ENCODE results near the gene ADGRB2.

Gene ADGRB2

DNA sequence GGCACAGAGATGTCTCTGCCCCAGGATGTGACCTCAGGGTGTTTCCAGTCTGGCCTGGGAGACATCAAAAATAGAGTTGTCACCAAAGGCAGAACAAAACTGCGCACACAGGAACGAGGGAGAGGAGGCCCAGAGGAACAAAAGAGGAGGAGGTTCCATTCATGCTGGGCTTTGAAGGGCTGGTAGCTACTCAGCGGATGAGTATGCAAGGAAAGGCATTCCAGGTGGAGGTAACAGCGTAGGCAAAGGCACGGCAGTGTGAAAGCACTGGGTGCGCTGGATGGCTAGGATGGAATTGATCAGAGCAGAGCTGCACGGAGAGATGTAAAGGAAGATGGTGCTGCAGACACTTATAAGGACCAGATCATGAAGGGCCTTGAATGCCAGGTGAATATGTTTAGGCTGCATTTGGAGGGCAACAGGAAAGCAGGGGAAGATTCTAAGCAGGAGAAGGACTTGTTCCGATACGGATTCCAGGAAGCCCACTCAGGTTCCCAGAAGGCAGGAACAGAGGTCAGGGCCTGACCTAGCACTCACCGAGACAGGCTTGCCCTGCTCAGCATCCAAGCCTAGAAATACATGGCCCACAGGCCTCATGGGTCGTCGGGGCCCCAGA, 66.7 kb downstream of the ADGRB2 start:
- no peak for DNase-seq

DNA sequence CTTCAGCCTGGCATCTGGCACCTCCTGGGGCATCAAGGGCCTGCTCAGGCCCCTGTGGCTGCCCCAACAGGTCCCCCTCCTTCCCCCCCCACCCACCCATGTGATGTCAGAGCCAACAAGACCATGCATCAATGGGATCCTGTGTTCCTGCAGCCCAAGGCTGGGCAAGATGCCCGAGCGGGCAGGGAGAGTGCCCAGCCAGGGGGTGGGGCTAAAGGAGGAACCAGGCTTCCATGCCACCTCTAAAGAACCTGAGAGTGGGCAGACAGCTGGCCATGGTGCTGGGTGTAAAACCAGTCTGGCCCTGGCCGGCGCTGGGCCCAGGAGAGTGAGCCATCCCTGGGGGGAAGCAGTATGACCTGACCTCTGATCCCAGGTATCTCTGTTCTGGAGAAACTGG, 67.9 kb downstream of the ADGRB2 start:
- no peak for DNase-seq

DNA sequence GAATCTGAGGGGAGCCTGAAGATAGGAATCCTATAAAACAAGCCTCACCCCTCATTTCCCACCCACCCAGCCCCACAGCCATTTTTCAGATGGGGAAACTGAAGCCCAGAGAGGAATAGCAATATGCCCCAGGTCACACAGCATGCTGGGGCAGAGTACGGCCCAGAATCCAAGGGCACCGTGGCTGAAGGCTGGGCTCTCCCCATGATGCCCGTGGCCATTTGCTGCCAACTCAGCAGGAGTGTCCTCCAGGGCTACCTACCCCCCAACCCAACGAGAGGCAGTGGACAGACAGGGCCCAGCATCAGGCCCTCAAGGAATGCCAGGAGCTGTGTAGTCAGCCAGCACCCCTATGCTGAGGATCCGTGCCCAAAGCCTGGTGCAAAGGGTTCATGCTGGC, 68.8 kb downstream of the ADGRB2 start:
- DNase-seq = no peak

DNA sequence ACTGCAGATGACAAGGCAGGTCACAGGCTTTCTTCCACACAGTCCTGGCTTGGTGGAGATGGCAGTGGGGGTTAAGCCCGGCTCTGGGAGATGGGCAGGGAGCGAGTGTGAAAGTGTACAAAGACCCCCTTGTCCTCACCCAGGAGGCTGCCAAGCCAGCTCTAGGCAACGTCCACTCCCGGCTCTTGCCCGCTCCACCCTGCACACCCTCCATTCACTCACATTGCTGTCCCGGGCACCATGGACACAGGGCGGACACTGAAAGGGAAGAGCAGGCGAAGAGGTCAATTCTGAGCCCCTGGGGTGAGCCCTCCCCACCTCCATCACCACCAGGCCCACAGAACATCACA, 69.2 kb downstream of the ADGRB2 start:
- no peak for DNase-seq

DNA sequence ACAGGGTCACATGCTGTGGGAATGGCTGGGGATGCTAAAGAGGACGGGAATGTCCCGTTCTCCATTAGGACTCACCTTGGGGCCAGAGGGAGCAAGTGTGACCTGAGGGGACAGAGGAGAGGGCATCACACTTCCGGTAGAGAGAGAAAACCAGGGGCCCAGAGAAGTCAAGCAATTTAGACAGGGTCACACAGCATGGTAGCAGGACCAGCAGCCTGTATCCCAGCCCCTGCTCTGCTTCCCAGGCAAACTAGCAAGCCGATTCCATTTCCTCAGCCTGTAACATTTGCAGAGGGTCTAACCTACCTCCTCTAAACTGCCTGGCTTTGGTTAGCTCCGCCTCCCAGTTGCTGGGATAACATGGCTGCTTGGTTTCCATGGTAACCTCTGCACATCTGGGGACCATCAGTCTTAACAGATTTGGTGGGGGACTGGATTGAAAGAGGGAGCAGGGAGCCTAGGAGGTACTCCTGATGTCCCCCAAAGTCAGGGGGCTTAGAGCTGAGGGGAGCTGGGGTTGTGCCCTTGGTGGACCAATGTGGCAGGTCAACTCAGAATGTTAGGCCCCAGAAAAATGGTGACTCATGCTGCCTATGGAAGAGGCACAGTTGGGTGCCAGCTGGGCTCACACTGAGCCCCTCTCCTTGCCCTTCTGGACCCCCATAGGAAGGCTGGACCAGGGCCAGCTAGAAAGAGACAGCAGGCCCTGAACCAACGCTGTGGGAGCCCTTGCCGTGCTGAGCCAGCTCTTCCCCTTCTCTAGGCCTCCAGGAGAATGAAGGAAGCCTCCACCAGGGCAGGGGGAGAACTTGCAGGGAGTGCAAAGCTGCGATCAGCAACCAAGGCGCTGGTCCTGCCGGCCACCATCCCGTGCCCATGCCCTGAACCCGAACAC, 69.8 kb downstream of the ADGRB2 start:
- no peak for DNase-seq

DNA sequence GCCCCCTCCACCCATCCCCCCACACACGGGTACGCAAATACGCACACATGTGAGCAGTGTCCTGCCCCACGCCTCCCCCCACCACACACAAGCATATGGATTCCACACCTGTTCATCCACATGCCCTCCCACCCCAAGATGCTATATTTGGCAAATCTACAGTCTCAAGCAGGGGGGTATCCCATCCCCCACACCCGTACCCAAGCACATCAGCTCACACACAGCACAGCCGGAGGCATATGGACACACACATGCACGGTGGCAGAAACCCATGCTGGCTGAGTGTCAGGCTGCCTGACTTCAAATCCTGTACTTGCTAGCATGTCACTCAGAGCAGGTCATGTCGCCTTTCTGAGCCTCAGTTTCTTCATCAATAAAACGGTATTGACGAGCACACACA, 70.9 kb downstream of the ADGRB2 start:
- DNase-seq = no peak

DNA sequence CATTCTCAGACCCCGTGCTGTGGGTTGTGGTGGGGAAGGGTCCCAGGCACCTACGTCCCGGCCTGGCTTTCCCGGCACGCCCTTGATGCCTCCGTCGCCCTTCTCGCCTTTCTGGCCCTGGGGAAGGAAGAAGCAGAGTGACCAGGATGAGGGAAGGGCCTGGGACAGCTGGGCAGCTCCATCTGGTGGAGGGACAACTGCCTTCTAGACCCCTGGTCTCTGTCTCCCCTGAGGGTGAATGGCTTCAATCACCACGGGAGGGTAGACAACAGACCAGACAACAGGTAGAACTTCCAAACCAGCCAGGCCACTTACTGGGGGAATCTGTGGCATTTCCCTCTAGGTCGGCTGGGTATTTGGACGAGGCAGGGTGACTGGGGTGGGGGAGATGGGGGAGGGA, 72.2 kb downstream of the ADGRB2 start:
- no peak for DNase-seq

DNA sequence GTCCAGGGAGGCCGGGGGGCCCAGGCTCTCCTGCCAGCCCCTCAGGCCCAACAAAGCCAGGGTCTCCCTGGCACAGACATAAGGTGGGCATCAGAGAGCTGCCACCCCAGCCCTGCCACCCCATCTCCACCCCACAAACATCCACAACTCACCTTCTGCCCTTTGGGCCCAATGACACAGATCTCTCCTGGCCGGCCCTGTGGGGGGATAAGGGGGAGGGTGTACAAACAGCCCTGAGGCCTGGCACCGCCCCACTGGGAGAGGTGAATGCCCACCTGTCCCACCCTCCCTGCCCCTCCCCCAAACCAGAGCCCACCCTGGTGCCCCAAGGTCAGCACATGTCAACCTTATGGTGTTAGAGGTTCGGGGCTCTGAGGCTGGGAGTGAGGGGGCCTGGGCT, 72.7 kb downstream of the ADGRB2 start:
- no peak for DNase-seq

DNA sequence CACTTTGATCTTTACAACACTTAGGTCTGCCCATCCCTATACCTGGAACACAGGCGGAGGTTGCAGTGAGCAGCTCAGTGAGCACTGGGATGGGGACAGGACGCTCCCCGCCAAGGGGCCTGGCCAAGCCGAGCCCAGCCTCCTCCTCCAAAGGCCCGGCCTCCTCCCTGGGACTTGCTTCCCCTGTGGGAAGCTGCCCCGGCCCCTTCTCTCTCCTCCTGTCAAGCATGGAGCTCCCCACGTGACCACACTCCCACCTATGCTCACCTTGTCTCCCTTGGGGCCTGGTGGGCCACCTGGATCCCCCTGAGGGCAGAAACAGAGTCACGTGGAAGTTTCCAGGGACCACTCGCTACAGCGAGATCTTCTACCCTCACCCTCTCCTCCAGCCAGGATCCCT, 73.2 kb downstream of the ADGRB2 start:
- DNase-seq = no peak

DNA sequence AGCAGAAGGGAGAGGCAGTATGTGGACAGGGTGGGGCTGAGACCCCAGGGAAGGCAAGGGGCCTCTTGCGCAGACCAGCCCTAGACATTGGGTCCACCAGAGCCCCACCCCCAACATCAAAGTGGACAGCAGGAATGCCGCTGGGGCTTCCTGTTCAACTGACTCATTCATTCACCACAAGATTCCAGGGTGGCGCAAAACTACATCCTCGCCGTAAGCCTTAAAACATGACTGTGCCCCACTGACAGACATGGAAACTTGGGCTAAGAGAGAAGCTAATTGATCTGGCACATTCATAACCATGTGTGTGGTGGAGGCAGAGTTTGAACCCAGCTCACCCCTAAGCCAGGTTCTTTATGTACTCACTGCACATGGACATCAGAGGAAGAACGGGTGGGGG, 74.3 kb downstream of the ADGRB2 start:
- no peak for DNase-seq

DNA sequence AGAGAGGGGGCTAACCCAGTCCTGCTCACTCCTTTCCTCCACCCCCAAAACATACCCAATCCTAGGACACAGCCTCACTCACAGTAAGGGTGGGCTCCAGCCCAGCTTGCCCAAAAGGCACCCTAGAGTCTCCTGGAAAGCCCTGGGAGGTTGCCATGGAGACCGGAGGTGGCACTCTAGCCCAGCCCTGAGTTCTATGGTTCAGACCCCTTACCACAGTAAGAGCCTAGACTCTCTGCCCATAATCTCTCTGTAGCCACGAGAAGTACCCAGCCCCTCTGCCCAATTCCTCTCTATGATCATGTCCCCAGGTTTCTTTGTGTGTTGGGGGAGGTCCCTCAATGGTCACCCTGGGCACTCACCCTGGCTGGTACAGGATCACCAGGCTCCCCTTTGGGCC, 74.8 kb downstream of the ADGRB2 start:
- no peak for DNase-seq

DNA sequence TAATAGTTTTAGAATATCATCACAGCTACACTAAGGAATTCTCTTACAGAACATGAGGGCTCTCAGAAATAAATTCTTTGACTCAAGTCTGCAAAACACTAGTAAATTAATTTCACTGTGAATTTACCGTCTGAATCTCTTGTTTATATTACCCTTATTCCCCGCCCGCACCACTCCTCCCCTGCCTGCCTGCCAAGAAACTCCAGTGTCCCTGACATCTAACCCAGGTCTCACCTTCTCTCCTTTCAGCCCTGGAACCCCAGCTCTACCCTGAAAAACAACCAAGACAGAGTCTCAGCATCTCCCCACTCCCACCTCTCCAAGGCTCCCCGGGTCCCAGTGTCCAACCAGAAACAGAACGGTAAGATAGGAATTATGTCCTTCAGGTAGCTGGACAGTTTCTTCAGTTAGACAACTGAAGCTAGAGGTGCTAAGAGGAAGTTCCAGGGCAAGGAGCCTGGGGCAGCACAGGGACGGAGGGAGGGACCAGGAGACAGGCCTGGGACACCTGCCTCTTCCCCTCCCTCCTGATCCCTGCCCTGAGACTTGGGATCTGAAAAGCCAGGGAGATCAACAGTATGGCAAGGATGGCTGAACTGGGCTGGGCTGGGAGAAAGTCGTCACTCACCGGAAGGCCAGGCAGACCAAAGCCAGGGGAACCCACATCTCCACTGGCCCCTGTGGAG, 75.8 kb downstream of the ADGRB2 start:
- no peak for DNase-seq

DNA sequence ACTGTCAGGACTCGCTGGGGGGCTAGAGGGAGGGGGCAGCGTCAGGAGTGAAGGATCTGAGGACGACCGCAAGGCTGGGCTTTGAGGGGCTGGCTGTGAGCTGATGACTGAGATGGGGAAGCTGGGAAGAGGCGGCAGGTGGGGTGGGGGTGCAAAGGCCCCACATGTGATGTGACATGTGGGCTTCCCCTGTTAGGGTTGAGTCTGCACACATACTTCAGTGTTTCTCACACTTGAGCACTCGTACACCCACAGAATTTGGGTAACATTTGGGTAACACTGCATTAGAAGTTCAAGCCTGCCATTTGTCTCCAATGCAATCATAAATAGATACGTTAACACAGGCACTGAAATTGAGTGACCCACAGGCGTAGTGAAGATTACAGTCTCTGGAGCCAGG, 76.5 kb downstream of the ADGRB2 start:
- no peak for DNase-seq

DNA sequence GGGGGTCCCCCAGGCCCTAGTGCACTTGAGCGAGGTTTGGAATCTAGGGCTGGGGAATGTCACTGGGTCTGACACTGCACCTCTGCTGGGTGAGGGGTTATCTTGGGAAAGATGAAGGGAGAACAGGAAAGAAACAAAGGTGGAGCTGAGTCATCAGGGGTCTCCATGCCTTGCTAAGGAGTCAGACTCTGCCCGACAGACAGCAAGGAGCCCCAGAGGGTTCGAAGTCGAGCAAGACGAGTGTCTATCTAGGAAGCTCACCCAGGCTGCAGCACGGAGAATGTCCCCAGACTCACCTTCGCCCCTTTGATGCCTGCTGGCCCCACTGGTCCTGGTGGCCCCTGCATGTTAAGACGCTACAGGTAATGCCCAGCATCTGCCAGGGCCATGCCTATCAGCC, 78.3 kb downstream of the ADGRB2 start:
- no peak for DNase-seq

DNA sequence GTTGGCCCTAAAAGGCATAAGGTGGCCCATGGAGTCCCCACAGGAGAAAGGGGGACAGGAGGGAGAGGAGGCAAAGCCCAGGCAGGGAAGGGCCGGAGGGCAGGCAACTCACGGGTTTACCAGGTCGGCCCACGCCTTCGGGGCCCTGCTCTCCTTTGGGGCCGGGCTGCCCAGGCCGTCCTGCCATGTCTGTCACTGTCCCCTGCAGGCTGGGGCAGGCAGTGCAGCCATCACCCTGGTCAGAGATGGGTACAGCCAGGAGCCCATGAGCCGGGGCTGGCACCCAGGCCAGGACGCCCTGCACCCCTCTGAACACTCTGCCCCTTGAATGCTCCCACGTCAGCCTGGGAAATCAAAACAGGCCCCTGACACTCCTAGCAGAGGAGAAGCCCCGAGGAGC, 80.1 kb downstream of the ADGRB2 start:
- DNase-seq = peak; percentile 25

DNA sequence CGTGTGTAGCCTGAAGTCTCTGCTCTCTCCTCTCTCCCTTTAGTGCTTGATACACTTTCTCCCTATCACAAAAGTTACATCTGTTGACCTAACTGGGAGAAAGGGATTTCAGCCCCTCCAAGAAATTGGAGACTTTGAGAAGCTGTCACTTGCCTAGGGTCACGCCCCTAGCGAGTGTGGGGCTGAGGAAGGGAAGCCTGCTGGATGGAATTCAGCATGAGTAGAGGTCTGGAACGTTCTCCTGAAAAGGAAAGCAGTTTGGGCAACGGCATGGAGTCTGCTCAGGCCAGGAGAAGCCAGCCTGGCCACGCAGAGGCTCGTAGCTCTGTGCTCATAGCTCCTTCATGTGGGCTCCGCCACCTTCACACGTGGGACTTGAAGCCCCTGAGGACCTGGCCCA, 82.7 kb downstream of the ADGRB2 start:
- no peak for DNase-seq

DNA sequence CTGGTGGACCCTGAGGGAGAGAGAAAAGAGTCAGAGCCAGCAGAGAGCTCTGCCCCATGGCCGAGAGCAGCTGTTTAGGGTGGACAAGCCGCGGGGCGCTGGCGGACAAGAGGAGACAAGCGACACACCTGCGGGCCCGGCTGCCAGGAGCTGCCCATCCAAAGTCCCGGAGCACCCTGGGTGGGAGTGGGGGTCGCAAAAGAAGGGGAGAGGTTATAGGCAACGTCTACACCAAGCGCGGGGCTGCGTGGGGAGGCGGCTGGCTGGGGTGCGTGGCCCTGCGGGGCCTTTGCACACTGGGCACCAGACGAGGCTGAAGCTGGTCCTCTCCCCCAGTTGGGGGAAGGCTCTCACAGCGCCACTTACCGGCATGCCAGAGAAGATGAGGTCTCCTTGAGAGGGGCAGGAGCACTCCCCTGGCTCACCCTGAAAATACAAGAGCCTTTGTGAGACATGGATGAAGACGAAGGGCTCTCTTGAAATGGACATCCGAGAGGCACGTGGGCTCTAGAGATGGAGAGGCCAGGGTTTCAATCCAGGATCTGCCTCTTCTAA, 84.4 kb downstream of the ADGRB2 start:
- DNase-seq = no peak

DNA sequence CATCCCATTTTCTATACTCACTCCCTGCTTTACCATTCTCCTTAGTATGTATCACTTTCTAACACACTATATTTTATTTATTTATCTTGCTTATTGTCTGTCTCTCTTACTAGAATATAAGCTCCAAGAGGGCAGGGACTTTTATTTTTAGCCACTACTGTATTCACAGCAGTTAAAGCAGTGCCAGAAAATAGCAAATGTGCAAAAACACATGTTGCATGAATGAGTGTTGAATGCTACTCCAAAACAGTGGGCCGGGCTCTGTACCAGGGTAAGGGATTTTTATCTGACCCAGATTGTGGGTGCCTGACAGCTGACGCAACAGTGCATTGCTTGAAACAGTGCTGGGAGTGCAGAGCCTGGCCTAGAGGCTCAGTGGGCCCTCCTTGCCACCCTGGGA, 85.0 kb downstream of the ADGRB2 start:
- DNase-seq = no peak

DNA sequence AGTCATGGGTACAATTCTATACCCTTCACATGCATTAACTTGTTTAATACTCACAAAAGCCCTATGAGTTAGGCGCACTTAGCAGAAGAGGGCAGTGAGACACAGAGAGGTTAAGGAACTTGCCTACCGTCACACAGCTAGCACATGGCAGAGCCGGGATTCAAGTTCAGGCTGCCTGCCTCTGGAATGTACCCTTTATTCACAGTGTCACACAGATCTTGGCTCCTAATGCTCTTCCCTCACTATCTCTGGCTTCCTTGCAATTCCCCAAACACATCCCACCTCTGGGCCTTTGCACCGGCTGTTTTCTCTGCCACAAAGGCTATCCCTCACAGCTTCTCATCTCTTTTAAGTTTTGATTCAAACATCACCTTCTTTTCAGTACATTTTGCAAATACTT, 85.5 kb downstream of the ADGRB2 start:
- no peak for DNase-seq

DNA sequence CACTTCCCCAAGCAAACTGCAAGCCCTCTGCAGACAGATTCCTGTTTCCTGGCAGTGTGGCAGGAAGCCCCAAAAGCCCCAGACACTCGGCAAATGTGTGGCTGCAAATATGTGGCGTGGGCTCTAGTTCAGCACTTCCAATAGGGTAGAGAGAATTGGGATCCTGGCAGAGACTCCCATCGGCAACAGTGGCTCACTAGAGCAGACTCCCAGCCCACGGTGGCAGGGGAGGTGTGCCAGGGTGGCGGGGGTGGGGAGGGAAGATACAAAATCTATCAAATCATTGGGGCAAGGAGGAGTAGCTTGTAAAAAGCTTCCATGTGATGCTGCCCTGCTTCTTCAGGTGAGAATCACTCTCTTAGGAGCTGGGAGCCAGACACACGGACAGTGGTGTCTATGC, 86.2 kb downstream of the ADGRB2 start:
- DNase-seq = no peak

DNA sequence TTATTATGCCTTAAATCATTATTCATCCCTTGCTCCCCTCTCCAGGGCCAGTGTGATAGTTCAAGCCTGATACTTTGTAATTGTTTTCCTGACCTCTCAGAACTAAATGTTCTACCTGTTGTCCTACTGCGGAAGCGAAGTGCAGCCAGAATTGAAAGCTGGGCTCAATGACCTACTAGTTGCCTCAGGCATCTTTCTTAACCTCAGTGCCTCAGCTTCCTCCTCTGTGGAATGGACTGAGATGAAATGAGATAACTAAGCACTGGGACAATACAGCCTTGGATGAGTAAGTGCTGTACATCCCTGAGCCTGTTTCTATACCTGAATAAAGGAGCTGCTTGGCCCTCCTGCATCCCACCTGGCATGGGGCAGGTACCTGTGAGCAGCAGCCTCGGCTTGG, 86.7 kb downstream of the ADGRB2 start:
- DNase-seq = no peak

Data from stimulated activated CD4-positive, alpha-beta T cell treated with anti-CD3 and anti-CD28 coated beads, Interleukin-15, amount 100 ng/mL, for 24 hours (primary cell).